Spleen (tissue), 7 donors: ENCODE data around the gene MBTPS1.

Experiments
- POLR2A ChIP-seq, 3 donors: fragments of 450-650 bp; IDR thresholded peaks; one replicate each; pipeline ENCODE4 v1.5.1; 2017; ENCODE audit warnings: antibody characterized with exemption in 3 of 3, mild to moderate bottlenecking in 1 of 3
- TF ChIP-seq, protein P1 (sequence below), 11 experiments: fragments of 200-600 bp in 7 of 11; fragments of 450-650 bp in 4 of 11; sonication (generic) in 4 of 11; IDR thresholded peaks in 8 of 11; conservative IDR thresholded peaks in 3 of 11; 1 replicate in 7 of 11; 2 replicates in 4 of 11; pipeline versions ENCODE4 v1.4.0 to v1.8.0; 2016 to 2021; ENCODE audit warnings: antibody characterized with exemption in 11 of 11, inconsistent platforms in 4 of 11, mild to moderate bottlenecking in 1 of 11
- donor health status: DM: no; HTN: no; CAD: no; lungs with moderate emphysema.
- donor health status: DM: no; HTN: no; CAD: no.
- donor health status: DM: no; HTN: no; CAD: no.

GRCh38 chr16:84105948-84106740 lies 10.6 kb downstream of the MBTPS1 start:
- TF ChIP-seq, protein P1, sequence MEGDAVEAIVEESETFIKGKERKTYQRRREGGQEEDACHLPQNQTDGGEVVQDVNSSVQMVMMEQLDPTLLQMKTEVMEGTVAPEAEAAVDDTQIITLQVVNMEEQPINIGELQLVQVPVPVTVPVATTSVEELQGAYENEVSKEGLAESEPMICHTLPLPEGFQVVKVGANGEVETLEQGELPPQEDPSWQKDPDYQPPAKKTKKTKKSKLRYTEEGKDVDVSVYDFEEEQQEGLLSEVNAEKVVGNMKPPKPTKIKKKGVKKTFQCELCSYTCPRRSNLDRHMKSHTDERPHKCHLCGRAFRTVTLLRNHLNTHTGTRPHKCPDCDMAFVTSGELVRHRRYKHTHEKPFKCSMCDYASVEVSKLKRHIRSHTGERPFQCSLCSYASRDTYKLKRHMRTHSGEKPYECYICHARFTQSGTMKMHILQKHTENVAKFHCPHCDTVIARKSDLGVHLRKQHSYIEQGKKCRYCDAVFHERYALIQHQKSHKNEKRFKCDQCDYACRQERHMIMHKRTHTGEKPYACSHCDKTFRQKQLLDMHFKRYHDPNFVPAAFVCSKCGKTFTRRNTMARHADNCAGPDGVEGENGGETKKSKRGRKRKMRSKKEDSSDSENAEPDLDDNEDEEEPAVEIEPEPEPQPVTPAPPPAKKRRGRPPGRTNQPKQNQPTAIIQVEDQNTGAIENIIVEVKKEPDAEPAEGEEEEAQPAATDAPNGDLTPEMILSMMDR (IDR thresholded peaks at IDR 0.05 in 8 of 11, conservative IDR thresholded peaks at IDR 0.05 in 3 of 11), result no peak
- no peak for TF ChIP-seq POLR2A (IDR thresholded peaks at IDR 0.05)
